Astrocyte (in vitro differentiated cells and primary cell): Measurements from ENCODE around the gene ADAMTS17.

Experiments used
- CTCF ChIP-seq: IDR thresholded peaks from 2 replicates; pipeline ENCODE4 v1.5.1; 2011; ENCODE audit warnings: low read depth, mild to moderate bottlenecking, inconsistent platforms, low read length, moderate library complexity; ENCODE audit not compliant: insufficient read depth
- EZH2 ChIP-seq: IDR thresholded peaks from 2 replicates; pipeline ENCODE4 v1.6.1; 2012; ENCODE audit warnings: mild to moderate bottlenecking, low read length, inconsistent platforms; ENCODE audit not compliant: insufficient read depth

- TF ChIP-seq CTCF (no peak), EZH2 (no peak)
These were observed 111.0 kb downstream of the ADAMTS17 start for GRCh38 chr15:100230784-100231183.
